ENCODE results near the gene DEFB114.

DEFB114 gene

DNA sequence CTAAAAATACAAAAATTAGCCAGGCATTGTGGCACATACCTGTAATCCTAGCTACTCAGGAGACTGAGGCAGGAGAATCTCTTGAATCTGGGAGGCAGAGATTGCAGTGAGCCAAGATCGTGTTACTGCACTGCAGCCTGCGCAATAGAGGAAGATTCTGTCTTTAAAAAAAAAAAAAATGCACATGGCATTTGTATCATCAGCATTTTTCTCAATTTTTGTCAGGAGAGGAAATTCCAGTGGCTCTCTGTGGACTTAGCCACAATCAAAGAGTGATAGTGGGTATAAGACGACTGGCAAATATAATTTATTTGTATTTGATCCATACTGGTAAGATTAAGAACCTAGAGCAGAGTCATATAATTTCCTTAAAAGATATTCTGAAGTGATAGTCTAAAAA, 28.6 kb downstream of the DEFB114 start:
- Histone ChIP-seq H3K4me2 (ENCODE audit: low read length) (no peak overlapping the region), H3K9ac (ENCODE audit: low read depth, low read length) (no peak overlapping the region), H3K4me1 (ENCODE audit: control insufficient read depth, insufficient read depth, low read length) (no peaks in the 10 kb centered on the region), H3K9me3 (replicated peaks; ENCODE audit: low read length) (no peaks in the 10 kb centered on the region), H3K4me3 (ENCODE audit: low read length) (no peak overlapping the region), H3K27me3 (ENCODE audit: control insufficient read depth, insufficient read depth, low read length) (no peaks in the 10 kb centered on the region), H3K36me3 (ENCODE audit: insufficient read depth, low read length) (no peaks in the 10 kb centered on the region)

DNA sequence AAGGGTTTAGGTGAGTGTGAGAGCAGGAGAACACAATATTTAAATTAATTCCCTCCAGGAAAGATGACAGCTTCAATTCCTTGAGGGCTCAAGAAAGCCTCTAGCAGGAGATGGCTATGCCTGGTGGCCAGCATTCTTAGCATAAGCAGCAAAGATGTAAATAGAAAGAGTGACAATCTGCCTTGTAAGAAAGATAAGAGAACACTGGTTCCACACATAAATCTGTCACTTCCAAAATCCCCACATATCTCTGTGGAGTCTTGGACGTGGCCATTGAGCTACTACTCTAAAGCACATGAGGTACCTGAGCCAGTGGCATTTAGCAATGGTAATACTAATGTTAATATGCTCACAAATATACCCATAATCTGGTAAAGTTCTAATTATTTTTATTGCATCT, 29.2 kb downstream of the DEFB114 start:
- no peaks in the 10 kb centered on the region for H3K27me3 ChIP-seq (ENCODE audit: control insufficient read depth, insufficient read depth, low read length)
- H3K4me2 ChIP-seq (ENCODE audit: low read length): no peak overlapping the region
- no peaks in the 10 kb centered on the region for H3K4me1 ChIP-seq (ENCODE audit: control insufficient read depth, insufficient read depth, low read length)

DNA sequence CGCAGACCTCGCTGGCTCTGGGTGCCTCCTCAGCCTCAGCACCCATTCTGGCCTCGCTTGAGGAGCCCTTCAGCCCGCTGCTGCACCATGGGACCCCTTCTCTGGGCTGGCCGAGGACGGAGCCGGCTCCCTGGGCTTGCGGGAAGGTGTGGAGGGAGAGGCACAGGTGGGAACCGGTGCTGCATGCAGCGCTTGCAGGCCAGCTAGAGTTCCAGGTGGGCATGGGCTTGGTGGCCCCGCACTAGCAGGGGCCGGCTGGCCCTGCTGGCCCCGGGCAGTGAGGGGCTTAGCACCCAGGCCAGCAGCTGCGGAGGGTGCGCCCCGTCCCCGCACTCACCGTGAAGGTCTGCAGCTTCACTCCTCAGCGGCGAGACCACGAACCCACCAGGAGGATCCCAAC, 30.4 kb downstream of the DEFB114 start:
- no peaks in the 10 kb centered on the region for H3K36me3 ChIP-seq (ENCODE audit: insufficient read depth, low read length)
- H3K4me2 ChIP-seq (ENCODE audit: low read length): no peak overlapping the region
- no peak overlapping the region for H3K9ac ChIP-seq (ENCODE audit: low read depth, low read length)
- no peaks in the 10 kb centered on the region for H3K4me1 ChIP-seq (ENCODE audit: control insufficient read depth, insufficient read depth, low read length)
- H3K9me3 ChIP-seq (replicated peaks; ENCODE audit: low read length): no peaks in the 10 kb centered on the region
- no peak overlapping the region for H3K4me3 ChIP-seq (ENCODE audit: low read length)
- no peaks in the 10 kb centered on the region for H3K27me3 ChIP-seq (ENCODE audit: control insufficient read depth, insufficient read depth, low read length)

More for the DNA sequence above, 29.2 kb downstream of the DEFB114 start:
- Histone ChIP-seq H3K4me3 (ENCODE audit: low read length) (no peak overlapping the region), H3K9me3 (replicated peaks; ENCODE audit: low read length) (no peaks in the 10 kb centered on the region), H3K36me3 (ENCODE audit: insufficient read depth, low read length) (no peaks in the 10 kb centered on the region), H3K9ac (ENCODE audit: low read depth, low read length) (no peak overlapping the region)

DNA sequence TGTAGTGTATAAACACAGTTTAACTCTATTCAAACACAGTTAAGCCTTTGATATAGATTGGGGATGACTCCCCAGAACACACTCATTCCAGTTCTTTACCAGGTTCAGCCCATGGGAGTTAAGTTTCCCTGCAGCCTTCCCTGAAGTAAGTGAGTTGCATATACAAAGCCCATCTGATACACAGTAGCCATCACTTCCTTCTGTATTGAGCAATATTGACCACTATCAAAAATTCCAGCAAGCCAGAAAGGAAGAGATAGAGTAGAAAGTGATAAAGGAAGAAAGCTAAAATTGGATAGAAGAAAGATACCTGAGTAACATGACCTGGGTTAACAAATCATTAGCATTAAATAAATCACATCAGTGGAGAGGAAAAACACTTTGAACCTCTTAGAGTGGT, 34.6 kb downstream of the DEFB114 start:
- H3K4me2 ChIP-seq (ENCODE audit: low read length): no peak overlapping the region
- H3K36me3 ChIP-seq (ENCODE audit: insufficient read depth, low read length): no peaks in the 10 kb centered on the region
- H3K27me3 ChIP-seq (ENCODE audit: control insufficient read depth, insufficient read depth, low read length): no peaks in the 10 kb centered on the region
- no peak overlapping the region for H3K4me3 ChIP-seq (ENCODE audit: low read length)
- no peaks in the 10 kb centered on the region for H3K4me1 ChIP-seq (ENCODE audit: control insufficient read depth, insufficient read depth, low read length)
- H3K9me3 ChIP-seq (replicated peaks; ENCODE audit: low read length): no peaks in the 10 kb centered on the region
- no peak overlapping the region for H3K9ac ChIP-seq (ENCODE audit: low read depth, low read length)

DNA sequence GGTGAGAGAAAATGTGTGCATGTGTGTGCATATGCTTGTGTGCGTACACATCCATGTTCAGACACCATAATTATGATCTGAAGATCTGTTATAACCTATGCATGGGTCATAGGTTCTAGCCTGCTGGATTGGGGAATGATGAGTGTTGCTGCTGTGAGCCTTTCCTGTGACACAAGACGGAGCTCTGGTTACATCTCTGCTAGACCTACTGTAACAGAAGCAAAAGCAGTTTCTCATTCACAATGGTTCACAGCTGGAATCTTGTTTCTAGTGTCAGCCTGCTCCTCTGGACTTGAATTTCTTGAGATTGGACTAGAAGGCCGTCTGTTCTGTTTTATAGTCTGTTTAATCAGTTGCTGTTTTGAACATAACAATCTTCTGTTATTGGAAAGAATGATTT, 40.1 kb downstream of the DEFB114 start:
- Histone ChIP-seq H3K27me3 (ENCODE audit: control insufficient read depth, insufficient read depth, low read length) (no peaks in the 10 kb centered on the region), H3K4me2 (ENCODE audit: low read length) (no peak overlapping the region), H3K9ac (ENCODE audit: low read depth, low read length) (no peak overlapping the region), H3K9me3 (replicated peaks; ENCODE audit: low read length) (no peaks in the 10 kb centered on the region), H3K4me3 (ENCODE audit: low read length) (no peak overlapping the region), H3K36me3 (ENCODE audit: insufficient read depth, low read length) (no peaks in the 10 kb centered on the region), H3K4me1 (ENCODE audit: control insufficient read depth, insufficient read depth, low read length) (no peaks in the 10 kb centered on the region)

DNA sequence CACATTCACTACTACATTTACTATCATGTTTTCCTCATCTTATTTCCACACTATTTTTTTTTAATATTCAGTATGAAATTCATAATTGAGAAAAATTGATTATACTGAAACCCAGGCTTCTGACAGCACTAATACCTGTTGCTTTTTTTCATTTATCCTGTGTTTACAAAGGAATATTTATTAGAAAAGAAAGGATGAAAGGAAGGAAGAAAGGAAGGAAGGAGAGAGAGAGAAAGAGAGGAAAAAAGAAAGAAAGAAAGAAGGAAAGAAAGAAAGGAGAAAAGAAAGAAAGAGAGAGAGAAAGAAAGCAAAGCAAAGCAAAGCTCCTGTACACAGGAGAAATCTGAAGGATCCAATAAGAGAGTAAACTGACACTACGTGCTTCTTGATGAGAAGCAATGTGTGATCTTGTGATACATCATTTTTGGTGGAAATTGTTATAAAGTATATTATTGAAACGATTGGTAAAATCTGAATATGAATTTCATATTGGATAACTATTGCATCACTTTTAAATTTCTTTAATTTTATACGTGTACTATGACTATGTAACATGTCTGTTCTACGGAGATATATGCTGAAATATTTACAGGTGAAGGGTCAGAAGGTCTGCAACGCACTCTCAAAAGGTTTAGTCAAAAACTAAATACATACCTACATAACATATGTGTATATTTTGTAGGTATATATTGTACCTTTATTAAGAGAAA, 43.9 kb downstream of the DEFB114 start:
- Histone ChIP-seq H3K36me3 (ENCODE audit: insufficient read depth, low read length) (no peaks in the 10 kb centered on the region), H3K27me3 (ENCODE audit: control insufficient read depth, insufficient read depth, low read length) (no peaks in the 10 kb centered on the region), H3K4me3 (ENCODE audit: low read length) (no peak overlapping the region), H3K9me3 (replicated peaks; ENCODE audit: low read length) (no peaks in the 10 kb centered on the region), H3K4me2 (ENCODE audit: low read length) (no peak overlapping the region), H3K9ac (ENCODE audit: low read depth, low read length) (no peak overlapping the region), H3K4me1 (ENCODE audit: control insufficient read depth, insufficient read depth, low read length) (no peaks in the 10 kb centered on the region)

DNA sequence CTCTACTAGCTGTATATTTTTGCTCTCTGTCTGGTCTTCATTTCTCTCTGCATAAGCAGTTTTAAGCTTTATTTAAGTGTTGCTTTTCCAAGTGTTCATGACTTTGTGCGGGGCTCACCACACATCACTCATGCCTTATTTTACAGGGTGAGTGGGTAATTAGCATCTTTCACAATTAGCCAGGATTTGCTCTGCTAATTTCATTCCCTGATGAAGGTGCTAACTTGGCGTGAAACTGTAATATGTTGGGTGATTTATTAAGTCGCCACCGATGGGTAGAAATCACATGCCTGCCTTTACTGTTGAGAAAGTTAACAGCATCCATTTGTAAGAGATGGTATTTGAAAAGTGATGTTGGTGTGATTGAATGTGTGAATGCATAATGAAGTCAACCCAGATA, 44.7 kb downstream of the DEFB114 start:
- Histone ChIP-seq H3K4me1 (ENCODE audit: control insufficient read depth, insufficient read depth, low read length) (no peaks in the 10 kb centered on the region), H3K36me3 (ENCODE audit: insufficient read depth, low read length) (no peaks in the 10 kb centered on the region), H3K9ac (ENCODE audit: low read depth, low read length) (no peak overlapping the region), H3K27me3 (ENCODE audit: control insufficient read depth, insufficient read depth, low read length) (no peaks in the 10 kb centered on the region), H3K9me3 (replicated peaks; ENCODE audit: low read length) (no peaks in the 10 kb centered on the region), H3K4me2 (ENCODE audit: low read length) (no peak overlapping the region), H3K4me3 (ENCODE audit: low read length) (no peak overlapping the region)

DNA sequence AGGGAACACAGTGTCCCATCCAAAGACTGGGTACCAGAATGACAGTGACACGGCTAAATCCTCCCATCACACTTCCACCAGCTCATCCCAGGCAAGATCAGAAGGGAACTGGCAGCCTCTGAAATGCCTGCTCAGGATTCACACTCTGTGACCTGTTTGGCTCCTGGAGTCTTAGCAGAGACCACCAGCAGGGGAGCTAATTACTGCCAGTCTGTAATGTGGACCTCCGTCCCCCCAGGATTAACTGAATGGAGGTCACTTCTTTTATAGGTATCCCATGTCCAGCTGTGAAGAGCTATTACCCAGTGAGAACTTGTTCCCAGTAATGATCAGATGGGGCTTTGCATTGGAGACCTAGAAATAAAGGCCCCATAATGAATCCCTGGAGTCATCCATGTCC, 45.2 kb downstream of the DEFB114 start:
- no peak overlapping the region for H3K4me3 ChIP-seq (ENCODE audit: low read length)
- H3K4me1 ChIP-seq (ENCODE audit: control insufficient read depth, insufficient read depth, low read length): no peaks in the 10 kb centered on the region
- no peaks in the 10 kb centered on the region for H3K36me3 ChIP-seq (ENCODE audit: insufficient read depth, low read length)
- no peak overlapping the region for H3K9ac ChIP-seq (ENCODE audit: low read depth, low read length)
- H3K4me2 ChIP-seq (ENCODE audit: low read length): no peak overlapping the region
- no peaks in the 10 kb centered on the region for H3K9me3 ChIP-seq (replicated peaks; ENCODE audit: low read length)
- H3K27me3 ChIP-seq (ENCODE audit: control insufficient read depth, insufficient read depth, low read length): no peaks in the 10 kb centered on the region

DNA sequence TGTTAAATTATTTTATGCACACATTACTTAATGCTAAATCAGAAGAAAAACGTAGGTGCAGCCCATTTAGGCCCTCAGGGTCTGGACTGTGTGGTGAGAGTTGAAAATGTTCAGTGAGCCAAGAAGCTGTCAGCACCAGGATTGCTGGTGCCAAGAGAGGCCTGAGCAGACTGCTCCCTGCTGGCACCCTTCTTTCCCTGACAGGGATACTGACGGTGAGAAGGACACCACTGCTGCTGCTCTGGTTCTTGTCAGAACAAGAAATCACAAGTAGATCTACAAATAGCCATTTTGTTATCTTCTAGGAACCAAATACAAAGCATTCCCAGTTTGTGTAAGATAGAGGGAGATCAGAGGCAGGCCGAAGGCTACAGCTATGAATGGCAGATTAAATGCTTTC, 48.9 kb downstream of the DEFB114 start:
- no peaks in the 10 kb centered on the region for H3K27me3 ChIP-seq (ENCODE audit: control insufficient read depth, insufficient read depth, low read length)
- no peaks in the 10 kb centered on the region for H3K9me3 ChIP-seq (replicated peaks; ENCODE audit: low read length)
- no peaks in the 10 kb centered on the region for H3K4me1 ChIP-seq (ENCODE audit: control insufficient read depth, insufficient read depth, low read length)
- no peak overlapping the region for H3K4me2 ChIP-seq (ENCODE audit: low read length)
- no peaks in the 10 kb centered on the region for H3K36me3 ChIP-seq (ENCODE audit: insufficient read depth, low read length)
- no peak overlapping the region for H3K9ac ChIP-seq (ENCODE audit: low read depth, low read length)
- no peak overlapping the region for H3K4me3 ChIP-seq (ENCODE audit: low read length)

DNA sequence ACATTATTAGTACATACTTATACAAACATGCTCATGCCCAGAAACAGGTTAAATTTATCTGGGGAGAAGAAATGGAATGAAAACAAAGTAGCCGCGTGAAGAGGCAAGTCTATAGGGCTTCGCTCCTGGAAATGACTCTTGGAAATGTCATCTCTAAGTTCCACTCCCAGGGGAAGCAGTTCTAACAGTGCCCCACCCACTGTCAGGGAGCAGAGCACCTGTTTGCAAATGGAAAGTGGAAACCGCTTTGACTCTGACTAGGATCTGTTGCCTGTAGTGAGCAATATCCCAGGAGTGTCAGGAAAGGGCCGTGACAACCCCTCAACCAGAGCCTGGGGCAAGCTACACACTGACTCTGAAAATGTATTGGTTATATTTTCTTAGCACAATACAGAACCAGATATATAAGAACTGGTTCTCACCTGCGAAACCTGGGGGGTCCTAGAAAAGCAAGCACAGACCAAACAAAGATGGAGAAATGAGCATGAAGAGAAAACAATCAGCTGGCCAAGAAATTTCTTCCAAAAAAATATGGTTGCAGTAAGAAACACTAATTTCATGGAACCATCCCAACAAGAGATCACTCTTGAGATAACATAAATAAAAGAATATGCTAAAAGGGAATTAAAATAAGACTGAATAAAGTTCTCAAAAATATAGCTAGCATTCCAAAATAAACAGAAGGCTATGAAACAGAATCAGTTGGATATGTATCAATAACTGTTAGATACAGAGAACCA, 50.2 kb downstream of the DEFB114 start:
- no peaks in the 10 kb centered on the region for H3K27me3 ChIP-seq (ENCODE audit: control insufficient read depth, insufficient read depth, low read length)
- no peak overlapping the region for H3K9ac ChIP-seq (ENCODE audit: low read depth, low read length)

DNA sequence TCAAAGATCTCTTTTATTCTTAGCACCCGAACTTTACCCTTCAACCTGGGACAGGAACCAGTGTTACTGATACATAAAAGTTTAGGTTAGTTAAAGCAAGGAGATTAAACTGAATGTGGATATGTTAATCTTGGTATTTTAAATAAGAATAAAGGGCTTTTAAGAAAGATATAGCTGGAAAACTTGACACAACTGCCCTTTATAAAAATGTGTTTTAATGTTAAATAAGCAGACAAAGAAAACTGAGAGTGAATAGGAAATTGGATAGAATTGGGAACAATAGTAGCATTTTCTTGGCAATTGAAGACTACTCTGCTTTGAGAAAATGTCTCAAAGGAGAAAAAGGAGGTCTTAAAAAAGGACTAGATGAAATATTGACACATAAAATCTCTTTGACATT, 51.8 kb downstream of the DEFB114 start:
- no peak overlapping the region for H3K9ac ChIP-seq (ENCODE audit: low read depth, low read length)
- no peak overlapping the region for H3K4me2 ChIP-seq (ENCODE audit: low read length)
- H3K4me3 ChIP-seq (ENCODE audit: low read length): no peak overlapping the region
- H3K27me3 ChIP-seq (ENCODE audit: control insufficient read depth, insufficient read depth, low read length): no peaks in the 10 kb centered on the region
- no peaks in the 10 kb centered on the region for H3K4me1 ChIP-seq (ENCODE audit: control insufficient read depth, insufficient read depth, low read length)
- H3K9me3 ChIP-seq (replicated peaks; ENCODE audit: low read length): no peaks in the 10 kb centered on the region
- no peaks in the 10 kb centered on the region for H3K36me3 ChIP-seq (ENCODE audit: insufficient read depth, low read length)

More for the DNA sequence above, 50.2 kb downstream of the DEFB114 start:
- Histone ChIP-seq H3K9me3 (replicated peaks; ENCODE audit: low read length) (no peaks in the 10 kb centered on the region), H3K36me3 (ENCODE audit: insufficient read depth, low read length) (no peaks in the 10 kb centered on the region), H3K4me1 (ENCODE audit: control insufficient read depth, insufficient read depth, low read length) (no peaks in the 10 kb centered on the region), H3K4me2 (ENCODE audit: low read length) (no peak overlapping the region), H3K4me3 (ENCODE audit: low read length) (no peak overlapping the region)

DNA sequence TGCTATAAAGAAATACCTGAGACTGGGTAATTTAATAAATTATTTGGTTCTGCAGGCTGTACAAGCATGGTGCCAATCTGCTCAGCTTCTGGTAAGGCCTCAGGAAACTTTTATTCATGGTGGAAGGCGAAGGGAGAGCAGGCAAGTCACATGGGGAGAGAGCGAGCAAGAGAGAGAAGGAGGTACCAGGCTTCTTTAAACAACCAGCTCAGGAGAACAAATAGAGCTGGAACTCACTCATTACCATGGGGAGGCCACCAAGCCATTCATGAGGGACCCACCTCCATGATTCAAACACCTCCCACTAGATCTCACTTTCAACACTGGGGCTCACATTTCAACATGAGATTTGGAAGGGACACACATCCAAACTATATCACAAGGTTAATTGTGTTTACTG, 52.7 kb downstream of the DEFB114 start:
- H3K4me1 ChIP-seq (ENCODE audit: control insufficient read depth, insufficient read depth, low read length): no peaks in the 10 kb centered on the region
- H3K36me3 ChIP-seq (ENCODE audit: insufficient read depth, low read length): no peaks in the 10 kb centered on the region
- no peak overlapping the region for H3K4me3 ChIP-seq (ENCODE audit: low read length)
- H3K4me2 ChIP-seq (ENCODE audit: low read length): no peak overlapping the region
- no peaks in the 10 kb centered on the region for H3K27me3 ChIP-seq (ENCODE audit: control insufficient read depth, insufficient read depth, low read length)
- no peak overlapping the region for H3K9ac ChIP-seq (ENCODE audit: low read depth, low read length)
- no peaks in the 10 kb centered on the region for H3K9me3 ChIP-seq (replicated peaks; ENCODE audit: low read length)

Measured in skeletal muscle satellite cell (primary cell).